HepG2 (cell line): Measurements from ENCODE around the gene NDRG3. TPM values are rescaled to one million over a fixed set of nuclear protein-coding genes. Genes with fewer than 3 reads are reported as not detected.

Source experiments
- CCDC6 ChIP-seq: sonication (generic); formaldehyde crosslinking; IDR thresholded peaks from 2 replicates; pipeline ENCODE4 v1.8.1; 2022; ENCODE audit warnings: mild to moderate bottlenecking, missing genetic modification reagents, moderate library complexity
- GABPB1 ChIP-seq: IDR thresholded peaks from 2 replicates; pipeline ENCODE4 v1.6.1; 2016; ENCODE audit warnings: mild to moderate bottlenecking, missing genetic modification reagents, moderate library complexity, missing compliant biosample characterization
- HMGXB3 ChIP-seq: sonication (generic); formaldehyde crosslinking; IDR thresholded peaks from 2 replicates; pipeline ENCODE4 v1.4.0; 2020; ENCODE audit warnings: missing genetic modification reagents, borderline replicate concordance
- HNRNPL ChIP-seq: fragments of 200-400 bp; formaldehyde crosslinking; IDR thresholded peaks from 2 replicates; pipeline ENCODE4 v1.6.1; 2017; ENCODE audit warnings: mild to moderate bottlenecking, low read depth, low read length
- PRDM10 ChIP-seq: sonication (generic); formaldehyde crosslinking; IDR thresholded peaks from 2 replicates; pipeline ENCODE4 v1.4.0; 2020; ENCODE audit warnings: low read depth, missing genetic modification reagents
- RFX5 ChIP-seq: IDR thresholded peaks from 2 replicates; pipeline ENCODE4 v1.6.1; 2011; ENCODE audit warnings: low read depth, low read length, improper control_type of control experiment
- TAF1 ChIP-seq: sonication (generic); formaldehyde crosslinking; IDR thresholded peaks from 2 replicates; pipeline ENCODE4 v1.4.0; 2020; ENCODE audit warnings: missing genetic modification reagents
- ZNF280B ChIP-seq: sonication (generic); formaldehyde crosslinking; IDR thresholded peaks from 2 replicates; pipeline ENCODE4 v1.5.0; 2020; ENCODE audit warnings: missing genetic modification reagents, mild to moderate bottlenecking, borderline replicate concordance
- ZNF646 ChIP-seq: sonication (generic); formaldehyde crosslinking; IDR thresholded peaks from 2 replicates; pipeline ENCODE4 v1.9.0; 2021; ENCODE audit warnings: mild to moderate bottlenecking, missing genetic modification reagents
- ZSCAN30 ChIP-seq: sonication (generic); formaldehyde crosslinking; IDR thresholded peaks from 2 replicates; pipeline ENCODE4 v1.5.0; 2020; ENCODE audit warnings: mild to moderate bottlenecking, missing genetic modification reagents
- polyA plus RNA-seq, 8 experiments: library from polyadenylated mRNA; depleted of rRNA in 3 of 8; stranded (reverse) in 7 of 8; unstranded in 1 of 8; fragments of >200 nt; fragmentation: Illumina TruSeq in 4 of 8; extraction: Trizol in 4 of 8; gene quantifications; 2 replicates each; pipeline versions ENCODE4 v1.2.1 to v1.2.3, GENCODE V29; 2011 to 2016; ENCODE audit warnings: low read depth in 4 of 8, missing spikeins in 1 of 8, mixed read lengths in 1 of 8; ENCODE audit not compliant: insufficient read depth in 1 of 8
- total RNA-seq, 5 experiments: library from RNA; depleted of rRNA; stranded (reverse); fragments of >200 nt; fragmentation: Illumina TruSeq; extraction: Trizol; gene quantifications; 2 replicates each; pipeline ENCODE4 v1.2.3, GENCODE V29; 2016; ENCODE audit warnings: low read depth in 1 of 5

NDRG3 gene
- total and polyA plus RNA-seq, 2 of the 13 experiments (the other 11 are each of a cell fraction or from before 2014, with no cell fraction given), result 36.0 to 40.5 TPM

- TF ChIP-seq RFX5, result 0 out of 2 replicates have a peak, but pooled peaks have one; percentile 50
- no peak; the same call in 1 of the 2 replicates for TF ChIP-seq GABPB1 (CRISPR knock-in tag)
- no peak for TF ChIP-seq PRDM10 (CRISPR knock-in tag)
- TF ChIP-seq ZNF646 (CRISPR knock-in tag), result no peak
- TF ChIP-seq ZSCAN30 (CRISPR knock-in tag), result no peak
- peak; percentile 63; the same call in 1 of the 2 replicates for TF ChIP-seq HMGXB3 (CRISPR knock-in tag)
- no peak for TF ChIP-seq HNRNPL
- no peak; the same call in 1 of the 2 replicates for TF ChIP-seq CCDC6 (CRISPR knock-in tag)
- no peak for TF ChIP-seq TAF1 (CRISPR knock-in tag)
- peak; percentile 86 for TF ChIP-seq ZNF280B (CRISPR knock-in tag)
Measured at GRCh38 chr20:36632487-36633284, 113.2 kb downstream of the NDRG3 start (continued).
